OCI-LY3 (cell line): ENCODE measurements around the gene CEP131.

Source experiments
- H2AFZ ChIP-seq: fragments of 200-600, 300-600 bp; shearing (Covaris generic); 2 replicates; pipeline ENCODE4 v1.6.0; 2014; ENCODE audit warnings: antibody characterized with exemption, low read depth, low read length
- H3K27ac ChIP-seq: fragments of 200-600, 300-600 bp; sonication (generic); 2 replicates; pipeline ENCODE4 v1.5.1; 2014; ENCODE audit warnings: mild to moderate bottlenecking, low read length, moderate library complexity, mixed read lengths
- H3K27me3 ChIP-seq: fragments of 200-600, 300-600 bp; sonication (generic); 2 replicates; pipeline ENCODE4 v1.6.1; 2014; ENCODE audit warnings: low read depth, low read length, mixed read lengths
- H3K36me3 ChIP-seq: fragments of 200-600, 300-600 bp; sonication (generic); replicated peaks from 2 replicates; pipeline ENCODE3; 2014; ENCODE audit warnings: low read depth, low read length, mixed read lengths
- H3K4me1 ChIP-seq: fragments of 300-600, 200-600 bp; sonication (generic); 2 replicates; pipeline ENCODE4 v1.6.1; 2014; ENCODE audit warnings: low read length, mixed read lengths
- H3K4me2 ChIP-seq: fragments of 200-600, 300-600 bp; sonication (generic); 2 replicates; pipeline ENCODE4 v1.6.1; 2014; ENCODE audit warnings: low read length, mixed read lengths
- H3K4me3 ChIP-seq: fragments of 300-600, 200-600 bp; sonication (generic); 2 replicates; pipeline ENCODE4 v1.5.1; 2014; ENCODE audit warnings: antibody characterized with exemption, mild to moderate bottlenecking, low read length, moderate library complexity
- H3K79me2 ChIP-seq: fragments of 300-600, 200-600 bp; shearing (Covaris generic); 2 replicates; pipeline ENCODE4 v1.6.1; 2014; ENCODE audit warnings: mild to moderate bottlenecking, low read length, mixed read lengths
- H3K9ac ChIP-seq: fragments of 300-600, 200-600 bp; shearing (Covaris generic); 2 replicates; pipeline ENCODE4 v1.6.0; 2014; ENCODE audit warnings: mild to moderate bottlenecking, low read length, moderate library complexity
- H3K9me3 ChIP-seq: fragments of 200-600, 300-600 bp; shearing (Covaris generic); 2 replicates; pipeline ENCODE4 v1.6.1; 2014; ENCODE audit warnings: low read length, mixed read lengths; ENCODE audit not compliant: insufficient read depth
- H4K20me1 ChIP-seq: fragments of 200-600, 300-600 bp; sonication (generic); 2 replicates; pipeline ENCODE4 v1.6.1; 2016; ENCODE audit warnings: low read length, mixed read lengths; ENCODE audit not compliant: insufficient read depth
- CTCF ChIP-seq: fragments of 200-600, 300-600 bp; sonication (generic); IDR thresholded peaks from 2 replicates; pipeline ENCODE4 v1.5.1; 2014; ENCODE audit warnings: antibody characterized with exemption, low read length, low read depth
- EZH2phosphoT487 ChIP-seq: fragments of 200-600 bp; shearing (Covaris generic); IDR thresholded peaks from 2 replicates; pipeline ENCODE4 v1.6.1; 2018; ENCODE audit warnings: antibody characterized with exemption, mixed run types, low read depth

Gene CEP131

DNA sequence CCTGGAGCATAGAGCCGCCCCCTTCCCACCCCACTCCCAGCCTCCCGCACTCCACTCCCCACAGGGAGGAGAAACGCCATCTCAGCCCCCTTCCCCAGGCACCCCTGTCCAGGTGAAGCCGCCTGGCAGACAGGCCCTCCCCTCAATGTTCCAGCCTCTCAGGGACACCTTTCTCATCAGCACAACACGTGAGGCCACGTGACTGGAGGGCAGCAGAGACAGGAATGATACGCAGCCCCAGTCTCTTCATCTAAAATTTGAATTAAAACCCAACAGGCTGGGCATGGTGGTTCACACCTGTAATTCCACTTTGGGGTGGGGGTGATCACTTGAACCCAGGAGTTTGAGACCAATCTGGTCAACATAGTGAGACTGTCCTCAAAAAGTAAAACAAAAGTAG is 36.6 kb downstream of the CEP131 start:
- H3K4me3 ChIP-seq: no peak overlapping the region

DNA sequence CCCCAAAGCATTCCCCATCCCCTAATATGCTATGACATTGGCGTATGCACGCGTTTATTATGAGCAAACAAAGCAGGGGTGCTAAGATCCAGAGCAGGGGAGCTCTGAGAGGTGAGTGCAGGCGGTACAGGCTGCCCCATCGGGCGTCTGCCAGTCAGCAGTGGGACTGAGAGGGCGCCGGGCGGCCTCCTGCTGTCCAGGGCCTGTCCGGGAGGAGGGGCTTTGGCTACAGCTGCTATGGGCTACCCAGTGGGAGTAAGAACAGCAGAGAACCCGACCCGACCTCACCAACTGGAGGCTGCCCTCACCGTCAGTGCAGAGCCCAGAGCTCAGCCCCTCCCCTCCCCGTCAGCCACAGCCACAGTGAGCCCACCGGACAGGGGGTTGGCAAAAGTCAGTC is 38.2 kb downstream of the CEP131 start:
- no peaks in the 10 kb centered on the region for H4K20me1 ChIP-seq
- no peak overlapping the region for H3K4me3 ChIP-seq
- no peaks in the 10 kb centered on the region for H3K4me1 ChIP-seq
- H3K79me2 ChIP-seq: no peaks in the 10 kb centered on the region
- H3K27ac ChIP-seq: no peak overlapping the region
- H3K36me3 ChIP-seq: no peaks in the 10 kb centered on the region
- no peaks in the 10 kb centered on the region for H3K27me3 ChIP-seq
- no peak overlapping the region for H2AFZ ChIP-seq
- H3K9ac ChIP-seq: no peak overlapping the region
- TF ChIP-seq EZH2phosphoT487 (no peak), CTCF (no peak)
- no peaks in the 10 kb centered on the region for H3K9me3 ChIP-seq
- H3K4me2 ChIP-seq: no peak overlapping the region

More for the DNA sequence above, 36.6 kb downstream of the CEP131 start:
- Histone ChIP-seq H3K4me2 (no peak overlapping the region), H4K20me1 (no peaks in the 10 kb centered on the region), H2AFZ (no peak overlapping the region), H3K9ac (no peak overlapping the region), H3K79me2 (no peaks in the 10 kb centered on the region), H3K9me3 (no peaks in the 10 kb centered on the region), H3K36me3 (no peaks in the 10 kb centered on the region), H3K27me3 (no peaks in the 10 kb centered on the region), H3K4me1 (no peaks in the 10 kb centered on the region), H3K27ac (no peak overlapping the region)
- TF ChIP-seq EZH2phosphoT487 (no peak), CTCF (no peak)

- Histone ChIP-seq H3K36me3 (no peaks in the 10 kb centered on the region), H3K79me2 (no peaks in the 10 kb centered on the region), H3K4me1 (no peaks in the 10 kb centered on the region), H3K9ac (no peak overlapping the region), H3K27me3 (no peaks in the 10 kb centered on the region), H3K4me3 (no peak overlapping the region), H4K20me1 (no peaks in the 10 kb centered on the region), H3K9me3 (no peaks in the 10 kb centered on the region), H3K27ac (no peak overlapping the region), H3K4me2 (no peak overlapping the region), H2AFZ (no peak overlapping the region)
- no peak for TF ChIP-seq EZH2phosphoT487
- no peak for TF ChIP-seq CTCF
These were observed 39.0 kb downstream of the CEP131 start for GRCh38 chr17:81183807-81184206.

DNA sequence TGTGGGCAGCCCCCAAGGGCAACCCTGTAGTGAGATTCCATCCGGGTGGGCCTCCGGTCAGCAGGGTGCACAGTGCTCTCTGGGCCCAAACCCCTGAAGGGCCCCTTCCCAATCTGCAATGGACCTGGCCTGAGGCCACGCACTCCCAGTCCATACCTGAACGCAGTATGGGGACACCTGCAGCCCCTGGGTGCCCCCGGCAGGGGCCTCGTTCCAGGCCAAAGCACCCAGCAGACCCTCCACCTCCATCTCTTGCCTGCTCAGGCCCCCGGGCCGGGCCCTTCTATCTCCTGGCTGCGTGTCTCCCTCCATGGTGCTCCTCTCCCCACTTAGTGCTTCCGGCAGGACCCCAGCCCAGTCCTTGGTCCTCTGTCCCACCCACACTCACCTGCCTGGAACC is 39.4 kb downstream of the CEP131 start:
- H3K27ac ChIP-seq: no peak overlapping the region
- H3K9ac ChIP-seq: no peak overlapping the region
- H3K4me2 ChIP-seq: no peak overlapping the region
- no peak overlapping the region for H3K4me3 ChIP-seq
- no peaks in the 10 kb centered on the region for H4K20me1 ChIP-seq
- H2AFZ ChIP-seq: no peak overlapping the region
- TF ChIP-seq EZH2phosphoT487: no peak
- TF ChIP-seq CTCF: no peak
- no peaks in the 10 kb centered on the region for H3K4me1 ChIP-seq
- no peaks in the 10 kb centered on the region for H3K36me3 ChIP-seq
- no peaks in the 10 kb centered on the region for H3K9me3 ChIP-seq
- H3K79me2 ChIP-seq: no peaks in the 10 kb centered on the region
- no peaks in the 10 kb centered on the region for H3K27me3 ChIP-seq
